Measurements from ENCODE around the gene TMEM229B. TPM values are rescaled to one million over a fixed set of nuclear protein-coding genes. Genes with fewer than 3 reads are reported as not detected.

TMEM229B gene
- total RNA-seq, 2 donors from 2014 or later = 1.3 to 2.9 TPM

- Histone ChIP-seq H3K4me1 (peaks cover 2 to 8% of the 10 kb centered on the region in 2 donors), H3K9me3 (no peaks in the 10 kb centered on the region), H3K27me3 (no peaks in the 10 kb centered on the region), H3K27ac (no peak overlapping the region), H3K36me3 (no peaks in the 10 kb centered on the region), H3K4me3 (no peak overlapping the region)
- no peak for DNase-seq (ENCODE audit: low spot score)
- TF ChIP-seq CTCF (IDR thresholded peaks at IDR 0.05) = no peak
Observed at GRCh38 chr14:67425608-67426007, 62.9 kb downstream of the TMEM229B start.

GRCh38 chr14:67424539-67424938 is 64.0 kb downstream of the TMEM229B start:
- no peak for DNase-seq (ENCODE audit: low spot score)
- Histone ChIP-seq H3K27me3 (no peaks in the 10 kb centered on the region), H3K27ac (no peak overlapping the region), H3K4me3 (no peak overlapping the region), H3K4me1 (peaks cover 2 to 8% of the 10 kb centered on the region in 2 donors), H3K36me3 (no peaks in the 10 kb centered on the region), H3K9me3 (no peaks in the 10 kb centered on the region)
- TF ChIP-seq CTCF (IDR thresholded peaks at IDR 0.05) = no peak

- Histone ChIP-seq H3K9me3 (no peaks in the 10 kb centered on the region), H3K4me1 (peaks cover 2 to 8% of the 10 kb centered on the region in 2 donors), H3K27ac (no peak overlapping the region), H3K4me3 (no peak overlapping the region), H3K27me3 (no peaks in the 10 kb centered on the region), H3K36me3 (no peaks in the 10 kb centered on the region)
- no peak for TF ChIP-seq CTCF (IDR thresholded peaks at IDR 0.05)
- no peak for DNase-seq (ENCODE audit: low spot score)
Observed at GRCh38 chr14:67423424-67423823, 65.1 kb downstream of the TMEM229B start.

GRCh38 chr14:67421356-67422224 is 66.9 kb downstream of the TMEM229B start:
- Histone ChIP-seq H3K36me3 (no peaks in the 10 kb centered on the region), H3K4me3 (no peak overlapping the region)
- TF ChIP-seq CTCF (IDR thresholded peaks at IDR 0.05) = no peak

More at GRCh38 chr14:67421356-67422224, 66.9 kb downstream of the TMEM229B start:
- Histone ChIP-seq H3K27me3 (no peaks in the 10 kb centered on the region), H3K4me1 (no peaks in the 10 kb centered on the region), H3K9me3 (no peaks in the 10 kb centered on the region), H3K27ac (no peak overlapping the region)
- no peak for DNase-seq (ENCODE audit: low spot score)

Small RNA genes within 50 kb of the gene (microRNA-seq; reads per million reads assigned to microRNA genes)
- gene MIR5694 (ENCODE audit: borderline number of aligned reads in 2 of 2, borderline replicate concordance in 1 of 2) = 0 to 0.71 reads per million in 2 donors

Other genes starting within 250 kb of the TMEM229B start
- gene PALS1, start 247.3 kb downstream of the TMEM229B start, total RNA-seq = 10 to 100 TPM; 10.3 to 10.7 TPM
- gene ATP6V1D, start 128.9 kb downstream of the TMEM229B start, total RNA-seq = 100 to 1,000 TPM in 1 of 2 donors, 10 to 100 TPM in 1; 84.4 to 161 TPM
- gene EIF2S1, start 128.4 kb downstream of the TMEM229B start, total RNA-seq = 10 to 100 TPM; 64.4 to 75.4 TPM
- 1 to 10 TPM; 1.1 to 2.1 TPM for gene PLEK2, start 76.6 kb downstream of the TMEM229B start, total RNA-seq
- 1 to 10 TPM; 2.3 to 5.3 TPM for gene PLEKHH1, start 44.6 kb upstream of the TMEM229B start, total RNA-seq
- 10 to 100 TPM; 13.8 to 15.3 TPM for gene PIGH, start 111.5 kb upstream of the TMEM229B start, total RNA-seq
- under 1 TPM in 1 of 2 donors, not detected in 1; 0.59 TPM for gene ARG2, start 131.2 kb upstream of the TMEM229B start, total RNA-seq
- 10 to 100 TPM; 59.7 to 61.0 TPM for gene VTI1B, start 185.9 kb upstream of the TMEM229B start, total RNA-seq
- 10 to 100 TPM; 20.8 to 24.0 TPM for gene RDH11, start 207.0 kb upstream of the TMEM229B start, total RNA-seq
- not detected for gene RDH12, start 213.2 kb upstream of the TMEM229B start, total RNA-seq